HepG2 (cell line): Measurements from ENCODE around the gene WDR93. TPM values are rescaled to one million over a fixed set of nuclear protein-coding genes. Genes with fewer than 3 reads are reported as not detected.

Experiments used
- ARID3A ChIP-seq: IDR thresholded peaks from 2 replicates; pipeline ENCODE4 v1.6.1; 2012; ENCODE audit warnings: low read depth, low read length, improper control_type of control experiment
- ATF7 ChIP-seq, 2 experiments: fragments of 450-650 bp in 1 of 2; sonication (generic) in 1 of 2; formaldehyde crosslinking in 1 of 2; IDR thresholded peaks; 2 replicates each; pipeline versions ENCODE4 v1.4.0 to v1.6.1; 2016 to 2020; ENCODE audit warnings: antibody characterized with exemption in 1 of 2, mild to moderate bottlenecking in 1 of 2, missing genetic modification reagents in 1 of 2
- BORCS8-MEF2B ChIP-seq: sonication (generic); formaldehyde crosslinking; IDR thresholded peaks from 2 replicates; pipeline ENCODE4 v1.8.0; 2022; ENCODE audit warnings: mild to moderate bottlenecking, missing genetic modification reagents
- HNF1A ChIP-seq, 2 experiments: sonication (generic) in 1 of 2; formaldehyde crosslinking in 1 of 2; IDR thresholded peaks; 2 replicates each; pipeline versions ENCODE4 v1.4.0 to v1.6.1; 2016 to 2020; ENCODE audit warnings: borderline replicate concordance in 1 of 2, low read depth in 1 of 2, mild to moderate bottlenecking in 1 of 2, missing genetic modification reagents in 1 of 2
- KDM4B ChIP-seq: sonication (generic); formaldehyde crosslinking; IDR thresholded peaks from 2 replicates; pipeline ENCODE4 v1.4.0; 2020; ENCODE audit warnings: missing genetic modification reagents
- KLF11 ChIP-seq: IDR thresholded peaks from 2 replicates; pipeline ENCODE4 v1.6.1; 2016; ENCODE audit warnings: missing compliant biosample characterization
- KLF9 ChIP-seq: IDR thresholded peaks from 2 replicates; pipeline ENCODE4 v1.6.1; 2016; ENCODE audit warnings: low read depth
- KMT2A ChIP-seq: sonication (generic); formaldehyde crosslinking; IDR thresholded peaks from 2 replicates; pipeline ENCODE4 v1.4.0; 2020; ENCODE audit warnings: missing genetic modification reagents
- LCORL ChIP-seq, 2 experiments: fragments of 450-650 bp in 1 of 2; sonication (generic) in 1 of 2; formaldehyde crosslinking in 1 of 2; IDR thresholded peaks; 2 replicates each; pipeline versions ENCODE4 v1.5.0 to v1.6.1; 2017 to 2020; ENCODE audit warnings: antibody characterized with exemption in 1 of 2, missing genetic modification reagents in 1 of 2
- MED1 ChIP-seq: sonication (generic); formaldehyde crosslinking; IDR thresholded peaks from 2 replicates; pipeline ENCODE4 v1.4.0; 2020; ENCODE audit warnings: missing genetic modification reagents
- MIER3 ChIP-seq: IDR thresholded peaks from 2 replicates; pipeline ENCODE4 v1.6.1; 2016; ENCODE audit warnings: missing compliant biosample characterization, borderline replicate concordance
- PHF21A ChIP-seq: sonication (generic); formaldehyde crosslinking; IDR thresholded peaks from 2 replicates; pipeline ENCODE4 v1.5.0; 2020; ENCODE audit warnings: mild to moderate bottlenecking, missing genetic modification reagents
- PHF8 ChIP-seq: sonication (generic); formaldehyde crosslinking; IDR thresholded peaks from 2 replicates; pipeline ENCODE4 v1.5.0; 2020; ENCODE audit warnings: missing genetic modification reagents
- TGIF2 ChIP-seq: IDR thresholded peaks from 2 replicates; pipeline ENCODE4 v1.6.1; 2016; ENCODE audit warnings: control low read depth, missing compliant biosample characterization
- ZBTB10 ChIP-seq: sonication (generic); formaldehyde crosslinking; IDR thresholded peaks from 2 replicates; pipeline ENCODE4 v1.4.0; 2020; ENCODE audit warnings: missing genetic modification reagents, borderline replicate concordance
- ZGPAT ChIP-seq: IDR thresholded peaks from 2 replicates; pipeline ENCODE4 v1.6.1; 2016; ENCODE audit warnings: mild to moderate bottlenecking
- ZNF580 ChIP-seq: IDR thresholded peaks from 2 replicates; pipeline ENCODE4 v1.6.1; 2016; ENCODE audit warnings: low read depth, borderline replicate concordance
- ZNF709 ChIP-seq: sonication (generic); formaldehyde crosslinking; IDR thresholded peaks from 2 replicates; pipeline ENCODE4 v1.5.0; 2020; ENCODE audit warnings: mild to moderate bottlenecking, missing genetic modification reagents
- polyA plus RNA-seq, 8 experiments: library from polyadenylated mRNA; depleted of rRNA in 3 of 8; stranded (reverse) in 7 of 8; unstranded in 1 of 8; fragments of >200 nt; fragmentation: Illumina TruSeq in 4 of 8; extraction: Trizol in 4 of 8; gene quantifications; 2 replicates each; pipeline versions ENCODE4 v1.2.1 to v1.2.3, GENCODE V29; 2011 to 2016; ENCODE audit warnings: low read depth in 4 of 8, missing spikeins in 1 of 8, mixed read lengths in 1 of 8; ENCODE audit not compliant: insufficient read depth in 1 of 8
- total RNA-seq, 5 experiments: library from RNA; depleted of rRNA; stranded (reverse); fragments of >200 nt; fragmentation: Illumina TruSeq; extraction: Trizol; gene quantifications; 2 replicates each; pipeline ENCODE4 v1.2.3, GENCODE V29; 2016; ENCODE audit warnings: low read depth in 1 of 5

The WDR93 gene
- total and polyA plus RNA-seq, 2 of the 13 experiments (the other 11 are each of a cell fraction or from before 2014, with no cell fraction given), result 0.07 TPM; not detected in 1

- TF ChIP-seq ZGPAT (CRISPR knock-in tag) (peak; percentile 44; the same call in 1 of the 2 replicates), BORCS8-MEF2B (CRISPR knock-in tag) (peak; percentile 63; the same call in 1 of the 2 replicates), KDM4B (no peak), PHF21A (CRISPR knock-in tag) (peak; percentile 87), MED1 (CRISPR knock-in tag) (peak; percentile 47), ZBTB10 (CRISPR knock-in tag) (no peak), KLF9 (CRISPR knock-in tag) (no peak), ZNF709 (CRISPR knock-in tag) (0 out of 2 replicates have a peak, but pooled peaks have one; percentile 79), ARID3A (peak; percentile 71), HNF1A (IDR thresholded peaks at IDR 0.05; ENCODE audit: low read depth) (no peak; the same call in 1 of the 2 replicates), HNF1A (CRISPR knock-in tag; IDR thresholded peaks at IDR 0.05; ENCODE audit: borderline replicate concordance) (no peak), MIER3 (CRISPR knock-in tag) (peak; percentile 54; the same call in 1 of the 2 replicates), KMT2A (CRISPR knock-in tag) (peak; percentile 45; the same call in 1 of the 2 replicates), ZNF580 (CRISPR knock-in tag) (0 out of 2 replicates have a peak, but pooled peaks have one; percentile 33), PHF8 (CRISPR knock-in tag) (0 out of 2 replicates have a peak, but pooled peaks have one; percentile 26), LCORL (IDR thresholded peaks at IDR 0.05) (no peak), LCORL (CRISPR knock-in tag; IDR thresholded peaks at IDR 0.05) (peak; percentile 85; the same call in 1 of the 2 replicates), ATF7 (IDR thresholded peaks at IDR 0.05) (peak; percentile 55; the same call in 1 of the 2 replicates), ATF7 (CRISPR knock-in tag; IDR thresholded peaks at IDR 0.05) (no peak; the same call in 1 of the 2 replicates), TGIF2 (CRISPR knock-in tag) (no peak), KLF11 (CRISPR knock-in tag) (0 out of 2 replicates have a peak, but pooled peaks have one; percentile 25)
Measured at GRCh38 chr15:89680282-89680873, 10.2 kb upstream of the WDR93 start (continued).
